Kidney (tissue), 14 donors: ENCODE results near the gene LRP5. TPM values are rescaled to one million over a fixed set of nuclear protein-coding genes. Genes with fewer than 3 reads are reported as not detected.
A peak's percentile ranks its signal among the peaks of the same experiment; 100 is the strongest.

ENCODE experiments used
- DNase-seq, 5 donors: peaks; one replicate each; pipeline ENCODE4 v3.0.0-alpha.2; 2013 to 2020
- FAIRE-seq: peaks from 2 replicates; lab custom pipeline; 2012; peaks lifted over from hg19 to GRCh38; lab: Jason Lieb, UNC
- H3K27ac ChIP-seq, 2 donors: one replicate each; pipeline ENCODE4 v1.7.0; 2013; ENCODE audit warnings: low read depth in 2 of 2, low read length in 2 of 2, inconsistent platforms in 1 of 2
- H3K27me3 ChIP-seq: one replicate; pipeline ENCODE4 v1.7.1; 2013; ENCODE audit warnings: low read length, inconsistent platforms; ENCODE audit not compliant: control insufficient read depth, insufficient read depth
- H3K36me3 ChIP-seq, 3 donors: one replicate each; pipeline versions ENCODE4 v1.7.0 to v1.7.1; 2013; ENCODE audit warnings: low read length in 3 of 3, control low read depth in 1 of 3, inconsistent platforms in 1 of 3; ENCODE audit not compliant: insufficient read depth in 3 of 3, control insufficient read depth in 2 of 3
- H3K4me1 ChIP-seq, 3 donors: one replicate each; pipeline versions ENCODE4 v1.7.0 to v1.7.1; 2013; ENCODE audit warnings: low read length in 3 of 3, inconsistent platforms in 1 of 3, low read depth in 1 of 3; ENCODE audit not compliant: control insufficient read depth in 2 of 3, insufficient read depth in 2 of 3
- H3K4me3 ChIP-seq, 3 donors: one replicate each; pipeline versions ENCODE4 v1.7.0 to v1.8.1; 2013; ENCODE audit warnings: low read length in 3 of 3, control low read depth in 1 of 3, inconsistent platforms in 1 of 3
- H3K9ac ChIP-seq, 3 donors: one replicate each; pipeline versions ENCODE4 v1.7.0 to v1.7.1; 2013; ENCODE audit warnings: low read length in 3 of 3, control low read depth in 1 of 3, inconsistent platforms in 1 of 3
- H3K9me3 ChIP-seq, 3 donors: one replicate each; pipeline versions ENCODE4 v1.7.0 to v1.7.1; 2013; ENCODE audit warnings: low read length in 3 of 3, control low read depth in 1 of 3, inconsistent platforms in 1 of 3; ENCODE audit not compliant: control insufficient read depth in 2 of 3, insufficient read depth in 1 of 3
- intact Hi-C: fragments of 100-400 bp; cut with DNase I; formaldehyde crosslinking; loops from one replicate; pipeline ENCODE4 v1.11.1; 2022
- polyA plus RNA-seq: library from polyadenylated mRNA; stranded (reverse); fragments of 350-450 nt; fragmentation: Illumina TruSeq; extraction: RNeasy Lipid Tissue Mini Kit (QIAGEN cat#74804); gene quantifications from one replicate; pipeline ENCODE4 v1.2.3, GENCODE V29; 2014; ENCODE audit warnings: low read depth, low replicate concordance; ENCODE audit not compliant: insufficient read depth
- total RNA-seq: library from RNA; stranded (reverse); fragmentation: NEBNext Ultra II Directional; extraction: Animal tissue kit (Norgen Biotek cat#: 25700); gene quantifications from one replicate; pipeline ENCODE4 v1.2.1, GENCODE V29; 2021
- TF ChIP-seq, protein P1 (sequence below): IDR thresholded peaks from 3 replicates; pipeline ENCODE4 v1.5.1; 2012; ENCODE audit warnings: mild to moderate bottlenecking, moderate library complexity, borderline replicate concordance; ENCODE audit not compliant: insufficient read depth; ENCODE audit errors: extremely low read depth
- donor health status: control.
- donor health status: control.
- donor health status: control.
- donor health status: control.
- donor health status: control.
- donor health status: DM: yes; HTN: yes; CAD: no.
- donor health status: Normal renal cell carcinoma (clear cell type).

Gene LRP5
- total and polyA plus RNA-seq, 2 donors from 2014 or later, result 55.4 to 71.3 TPM

DNA sequence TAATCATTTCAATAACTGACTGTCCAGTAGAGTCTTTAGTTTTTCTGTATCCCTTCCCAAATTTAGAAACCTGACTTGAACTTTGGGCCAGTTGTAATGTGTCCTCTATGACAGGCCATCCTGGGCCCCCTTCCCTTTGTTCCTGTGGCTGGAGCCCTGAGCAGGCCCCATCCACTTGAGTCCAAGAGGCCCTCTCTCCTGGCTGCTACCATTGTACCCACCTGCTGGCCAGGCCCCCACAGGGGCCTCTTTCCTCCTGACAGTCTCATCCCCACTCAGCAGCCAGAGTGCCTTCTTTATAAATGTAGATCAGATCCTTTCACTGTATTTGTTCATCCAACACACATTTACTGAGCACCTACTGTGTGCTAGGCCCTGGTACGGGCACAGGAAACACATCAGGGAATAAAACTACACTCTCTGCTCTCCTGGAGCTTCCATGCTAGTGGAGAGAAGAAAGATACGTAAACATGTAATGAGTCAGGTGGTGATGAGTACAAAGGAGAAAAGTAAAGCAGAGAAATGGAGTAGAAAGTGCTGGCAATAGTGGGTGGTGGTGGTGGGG lies 2.7 kb upstream of the LRP5 start:
- no peaks in the 10 kb centered on the region for H3K9me3 ChIP-seq
- H3K4me1 ChIP-seq, result peaks cover 0 to 11% (median 6%) of the 10 kb centered on the region in 3 donors
- TF ChIP-seq, protein P1, sequence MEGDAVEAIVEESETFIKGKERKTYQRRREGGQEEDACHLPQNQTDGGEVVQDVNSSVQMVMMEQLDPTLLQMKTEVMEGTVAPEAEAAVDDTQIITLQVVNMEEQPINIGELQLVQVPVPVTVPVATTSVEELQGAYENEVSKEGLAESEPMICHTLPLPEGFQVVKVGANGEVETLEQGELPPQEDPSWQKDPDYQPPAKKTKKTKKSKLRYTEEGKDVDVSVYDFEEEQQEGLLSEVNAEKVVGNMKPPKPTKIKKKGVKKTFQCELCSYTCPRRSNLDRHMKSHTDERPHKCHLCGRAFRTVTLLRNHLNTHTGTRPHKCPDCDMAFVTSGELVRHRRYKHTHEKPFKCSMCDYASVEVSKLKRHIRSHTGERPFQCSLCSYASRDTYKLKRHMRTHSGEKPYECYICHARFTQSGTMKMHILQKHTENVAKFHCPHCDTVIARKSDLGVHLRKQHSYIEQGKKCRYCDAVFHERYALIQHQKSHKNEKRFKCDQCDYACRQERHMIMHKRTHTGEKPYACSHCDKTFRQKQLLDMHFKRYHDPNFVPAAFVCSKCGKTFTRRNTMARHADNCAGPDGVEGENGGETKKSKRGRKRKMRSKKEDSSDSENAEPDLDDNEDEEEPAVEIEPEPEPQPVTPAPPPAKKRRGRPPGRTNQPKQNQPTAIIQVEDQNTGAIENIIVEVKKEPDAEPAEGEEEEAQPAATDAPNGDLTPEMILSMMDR, result no peak
- FAIRE-seq, result no peak
- H3K9ac ChIP-seq, result no peak overlapping the region
- no peaks in the 10 kb centered on the region for H3K36me3 ChIP-seq
- intact Hi-C loops, result loop anchor here (10.0 kb wide), 1 partner anchor 75 kb away; no protein-coding TSS in a partner anchor
- H3K27ac ChIP-seq, result no peak overlapping the region
- peak in 1 of 5 donors; percentile 11 for DNase-seq
- H3K4me3 ChIP-seq, result no peak overlapping the region
- H3K27me3 ChIP-seq, result no peaks in the 10 kb centered on the region

DNA sequence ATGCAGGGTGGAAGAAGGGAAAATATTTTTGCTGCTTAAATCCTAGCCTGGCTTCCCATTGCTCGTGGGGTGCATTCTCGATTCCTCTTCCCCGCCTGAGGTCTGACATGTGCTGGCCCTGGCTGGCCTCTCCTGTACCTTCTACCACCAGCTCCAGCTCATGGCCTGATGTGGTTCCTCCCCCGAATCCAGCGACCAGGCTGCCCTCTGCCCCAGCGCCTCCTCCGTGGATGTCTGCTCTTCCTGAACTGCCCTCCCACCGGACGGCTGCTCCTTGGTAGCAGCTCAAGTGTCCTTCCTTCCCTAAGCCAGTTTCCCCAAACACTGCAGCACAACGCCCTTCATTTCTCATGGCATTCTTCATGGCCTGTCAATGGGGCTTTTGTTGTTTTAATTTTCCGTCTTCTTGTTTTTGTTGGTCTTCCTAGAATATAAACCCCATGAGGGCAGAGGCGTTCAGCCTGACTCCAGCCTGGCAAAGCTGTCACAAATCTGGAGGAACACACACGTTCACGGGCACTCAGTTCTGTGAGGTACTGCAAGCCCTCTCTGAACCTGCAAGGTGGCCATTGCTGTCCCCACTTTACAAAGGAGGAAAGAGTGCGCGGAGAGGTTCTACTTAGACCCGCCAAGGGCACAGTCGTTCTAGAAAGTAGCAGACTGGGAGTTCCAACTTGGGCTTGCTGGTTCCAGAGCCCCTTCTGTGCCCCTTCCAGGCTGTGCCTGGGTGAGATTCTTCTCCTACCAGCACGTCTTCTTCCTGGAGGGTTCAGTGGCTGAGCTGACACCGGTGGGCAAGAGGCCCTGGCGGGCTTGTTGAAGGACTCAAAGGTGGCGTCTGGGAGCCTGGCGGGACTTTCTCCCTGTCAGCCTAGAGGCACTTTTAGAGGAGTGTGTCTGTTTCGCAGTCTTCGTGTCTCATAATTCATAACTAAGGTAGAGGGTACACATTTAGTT lies 953 bp upstream of the LRP5 start:
- no peak for FAIRE-seq
- intact Hi-C loops, result loop anchor here (10.0 kb wide), 1 partner anchor 73 kb away; no protein-coding TSS in a partner anchor
- H3K27me3 ChIP-seq, result no peaks in the 10 kb centered on the region
- no peaks in the 10 kb centered on the region for H3K36me3 ChIP-seq
- H3K4me3 ChIP-seq, result no peak overlapping the region
- H3K27ac ChIP-seq, result peak overlapping the region in 1 of 2 donors; percentile 48
- TF ChIP-seq, protein P1, result no peak
- peak in 3 of 5 donors; percentile 47 to 63 (median 62) for DNase-seq
- H3K9me3 ChIP-seq, result no peaks in the 10 kb centered on the region
- H3K4me1 ChIP-seq, result peaks cover 4 to 23% (median 15%) of the 10 kb centered on the region in 3 donors
- no peak overlapping the region for H3K9ac ChIP-seq

DNA sequence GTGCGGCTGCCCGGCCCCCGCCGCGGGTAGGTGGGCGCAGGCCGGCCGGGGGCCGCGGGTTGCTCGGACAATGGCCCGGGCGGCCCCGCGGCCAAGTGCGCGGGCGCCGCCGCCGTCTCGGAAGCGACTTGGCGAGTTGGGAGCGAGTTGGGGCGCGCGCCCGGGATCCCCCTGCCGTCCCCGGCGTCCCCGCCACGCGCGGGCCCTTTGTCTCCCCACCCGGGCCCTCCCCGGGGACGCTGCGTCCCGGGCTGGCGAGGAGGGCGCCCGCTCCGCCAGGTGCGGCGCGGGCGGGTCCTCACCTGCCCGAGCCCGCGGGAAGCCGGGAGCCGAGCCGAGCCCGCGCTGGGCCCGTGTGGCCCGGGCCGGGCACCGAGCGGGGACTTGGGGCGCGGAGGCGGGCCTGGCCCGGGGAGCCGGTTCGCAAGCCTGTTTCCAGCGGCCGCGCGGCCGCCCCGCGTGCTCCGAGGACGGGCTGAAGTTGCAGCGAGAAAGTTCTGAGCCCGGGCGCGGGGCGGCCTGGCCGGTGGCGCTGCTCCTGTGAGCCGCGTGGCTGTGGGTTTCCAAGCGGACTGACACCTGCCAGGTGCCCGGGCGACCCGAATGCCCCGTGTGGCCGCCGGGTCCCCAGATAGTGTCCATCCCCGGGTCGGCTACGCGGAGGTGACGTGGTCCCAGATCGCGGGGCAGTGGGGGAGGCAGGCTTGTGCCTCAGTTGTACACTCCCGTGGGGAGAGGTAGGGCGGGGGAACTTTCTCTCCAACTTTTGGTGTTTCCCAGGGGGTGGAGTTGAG lies 586 bp downstream of the LRP5 start:
- Histone ChIP-seq H3K36me3 (no peaks in the 10 kb centered on the region), H3K9ac (peak overlapping the region; percentile 47 to 77 (median 54)), H3K4me1 (peaks cover 4 to 33% (median 15%) of the 10 kb centered on the region in 3 donors), H3K27ac (peak overlapping the region; percentile 67 to 88), H3K4me3 (peak overlapping the region; percentile 61 to 70 (median 67)), H3K27me3 (no peaks in the 10 kb centered on the region), H3K9me3 (no peaks in the 10 kb centered on the region)
- TF ChIP-seq, protein P1, result no peak
- FAIRE-seq, result no peak
- DNase-seq, result peak in 2 of 5 donors; percentile 47 to 64
- intact Hi-C loops, result loop anchor here (10.0 kb wide), 1 partner anchor 72 kb away; no protein-coding TSS in a partner anchor
